H9 (cell line): Measurements from ENCODE around the gene ILDR1. TPM values are rescaled to one million over a fixed set of nuclear protein-coding genes. Genes with fewer than 3 reads are reported as not detected.

Source experiments
- DNase-seq: peaks from one replicate; pipeline ENCODE4 v3.0.0-alpha.2; 2017
- H2AFZ ChIP-seq: one replicate; pipeline ENCODE4 v1.6.1; 2013; ENCODE audit warnings: mild to moderate bottlenecking, low read length, control low read depth, moderate library complexity
- H2AK5ac ChIP-seq: 2 replicates; pipeline ENCODE4 v1.6.1; 2013; ENCODE audit warnings: low read length, control low read depth, mixed read lengths; ENCODE audit not compliant: insufficient read length
- H2BK120ac ChIP-seq: one replicate; pipeline ENCODE4 v1.6.1; 2013; ENCODE audit warnings: low read depth, mild to moderate bottlenecking, low read length, control low read depth, inconsistent platforms; ENCODE audit not compliant: poor library complexity, severe bottlenecking
- H2BK12ac ChIP-seq: 2 replicates; pipeline ENCODE4 v1.6.1; 2013; ENCODE audit warnings: low read length, control low read depth, mixed read lengths, low read depth; ENCODE audit not compliant: insufficient read length
- H2BK15ac ChIP-seq: 2 replicates; pipeline ENCODE4 v1.6.1; 2013; ENCODE audit warnings: low read depth, low read length, control low read depth
- H2BK20ac ChIP-seq: one replicate; pipeline ENCODE4 v1.6.1; 2013; ENCODE audit warnings: low read depth, mild to moderate bottlenecking, low read length, control low read depth, inconsistent platforms; ENCODE audit not compliant: poor library complexity, severe bottlenecking
- H2BK5ac ChIP-seq: 2 replicates; pipeline ENCODE4 v1.6.1; 2013; ENCODE audit warnings: low read length, control low read depth, mixed read lengths; ENCODE audit not compliant: insufficient read length
- H3K14ac ChIP-seq: 2 replicates; pipeline ENCODE4 v1.6.1; 2013; ENCODE audit warnings: low read length, control low read depth; ENCODE audit not compliant: insufficient read depth
- H3K18ac ChIP-seq: 2 replicates; pipeline ENCODE4 v1.6.1; 2013; ENCODE audit warnings: low read depth, mild to moderate bottlenecking, mixed read lengths, low read length, control low read depth; ENCODE audit not compliant: insufficient read length
- H3K23ac ChIP-seq: 2 replicates; pipeline ENCODE4 v1.6.1; 2013; ENCODE audit warnings: low read length, control low read depth, mixed read lengths, low read depth; ENCODE audit not compliant: insufficient read length
- H3K23me2 ChIP-seq: 2 replicates; pipeline ENCODE4 v1.6.1; 2013; ENCODE audit warnings: low read depth, mild to moderate bottlenecking, mixed read lengths, low read length, control low read depth; ENCODE audit not compliant: insufficient read length, poor library complexity, severe bottlenecking
- H3K27ac ChIP-seq: 2 replicates; pipeline ENCODE4 v1.5.1; 2013; ENCODE audit warnings: low read length, control low read depth, mixed read lengths, low read depth; ENCODE audit not compliant: insufficient read length
- H3K27me3 ChIP-seq: 2 replicates; pipeline ENCODE4 v1.6.1; 2013; ENCODE audit warnings: low read length, control low read depth, inconsistent platforms; ENCODE audit not compliant: insufficient read depth
- H3K4ac ChIP-seq: 2 replicates; pipeline ENCODE4 v1.6.1; 2013; ENCODE audit warnings: low read depth, mild to moderate bottlenecking, control low read depth, inconsistent platforms, low read length, moderate library complexity
- H3K4me1 ChIP-seq: 2 replicates; pipeline ENCODE4 v1.6.1; 2013; ENCODE audit warnings: low read length, control low read depth, inconsistent platforms; ENCODE audit not compliant: insufficient read depth
- H3K4me2 ChIP-seq: 2 replicates; pipeline ENCODE4 v1.6.1; 2013; ENCODE audit warnings: low read length, control low read depth, mixed read lengths; ENCODE audit not compliant: insufficient read length, insufficient read depth
- H3K56ac ChIP-seq: 2 replicates; pipeline ENCODE4 v1.6.1; 2013; ENCODE audit warnings: low read depth, mild to moderate bottlenecking, mixed read lengths, low read length, control low read depth; ENCODE audit not compliant: insufficient read length
- H3K79me1 ChIP-seq: 2 replicates; pipeline ENCODE4 v1.6.1; 2013; ENCODE audit warnings: low read depth, mild to moderate bottlenecking, moderate library complexity, low read length, control low read depth, inconsistent platforms; ENCODE audit not compliant: insufficient read depth, poor library complexity, severe bottlenecking
- H3K79me2 ChIP-seq: 2 replicates; pipeline ENCODE4 v1.6.1; 2013; ENCODE audit warnings: low read length, control low read depth, inconsistent platforms; ENCODE audit not compliant: insufficient read depth
- H3K9ac ChIP-seq: 2 replicates; pipeline ENCODE4 v1.6.1; 2013; ENCODE audit warnings: low read length, control low read depth, mixed read lengths; ENCODE audit not compliant: insufficient read length; ENCODE audit errors: extremely low read depth
- H3K9me3 ChIP-seq: one replicate; pipeline ENCODE4 v1.6.1; 2013; ENCODE audit warnings: low read depth, low read length, inconsistent platforms; ENCODE audit not compliant: control insufficient read depth
- H3T11ph ChIP-seq: one replicate; pipeline ENCODE4 v1.6.1; 2013; ENCODE audit warnings: mild to moderate bottlenecking, low read length, control low read depth, inconsistent platforms
- H4K20me1 ChIP-seq: one replicate; pipeline ENCODE4 v1.6.1; 2013; ENCODE audit not compliant: control insufficient read depth, insufficient read length, insufficient read depth
- H4K5ac ChIP-seq: 2 replicates; pipeline ENCODE4 v1.6.1; 2013; ENCODE audit warnings: low read depth, mild to moderate bottlenecking, mixed read lengths, low read length, control low read depth; ENCODE audit not compliant: insufficient read length
- H4K8ac ChIP-seq: replicated peaks from 2 replicates; pipeline ENCODE4 v1.6.1; 2013; ENCODE audit warnings: low read length, control low read depth, mixed read lengths, low read depth; ENCODE audit not compliant: insufficient read length
- H4K91ac ChIP-seq: 2 replicates; pipeline ENCODE4 v1.6.1; 2013; ENCODE audit warnings: low read depth, mild to moderate bottlenecking, moderate library complexity, mixed read lengths, low read length, control low read depth; ENCODE audit not compliant: insufficient read length
- H3K27ac Mint-ChIP-seq, 3 experiments: 2 replicates in 2 of 3; 3 replicates in 1 of 3; pipeline ENCODE4 v1.8.0; 2020 to 2021; ENCODE audit warnings: mixed read lengths in 3 of 3, mild to moderate bottlenecking in 1 of 3, moderate library complexity in 1 of 3
- H3K27me3 Mint-ChIP-seq: 2 replicates; pipeline ENCODE4 v1.8.0; 2021; ENCODE audit warnings: low read depth, mild to moderate bottlenecking, moderate library complexity, mixed read lengths
- H3K36me3 Mint-ChIP-seq, 3 experiments: 2 replicates in 2 of 3; 3 replicates in 1 of 3; pipeline ENCODE4 v1.8.0; 2020 to 2021; ENCODE audit warnings: low read depth in 3 of 3, mixed read lengths in 3 of 3; ENCODE audit not compliant: insufficient read depth in 1 of 3
- H3K4me1 Mint-ChIP-seq, 2 experiments: 2 replicates each; pipeline ENCODE4 v1.8.0; 2020; ENCODE audit warnings: mixed read lengths in 2 of 2
- H3K4me3 Mint-ChIP-seq, 2 experiments: 2 replicates in 1 of 2; 3 replicates in 1 of 2; pipeline ENCODE4 v1.8.0; 2020 to 2021; ENCODE audit warnings: mild to moderate bottlenecking in 2 of 2, mixed read lengths in 2 of 2, moderate library complexity in 1 of 2
- H3K9me3 Mint-ChIP-seq, 2 experiments: 2 replicates in 1 of 2; 3 replicates in 1 of 2; pipeline ENCODE4 v1.8.0; 2020; ENCODE audit warnings: mild to moderate bottlenecking in 2 of 2, mixed read lengths in 2 of 2, moderate library complexity in 1 of 2
- WGBS: extraction: QIAGEN DNeasy Blood & Tissue Kit; methylation state at CpG from one replicate; pipeline ENCODE4 v1.1.7; 2013; ENCODE audit warnings: missing lambda C conversion rate, low lambda C conversion rate, mixed read lengths; ENCODE audit not compliant: insufficient read length; ENCODE audit errors: extremely low coverage; 5-methylcytosine and 5-hydroxymethylcytosine counted together
- total RNA-seq: library from RNA; stranded (reverse); gene quantifications from 2 replicates; pipeline ENCODE4 v1.2.1, GENCODE V29; 2021
- TF ChIP-seq, protein P1 (sequence below): fragments of 200-600 bp; sonication (generic); conservative IDR thresholded peaks from 3 replicates; pipeline ENCODE4 v1.8.0; 2021; ENCODE audit warnings: antibody characterized with exemption, mild to moderate bottlenecking

Gene ILDR1
- total RNA-seq, 1 experiment from 2014 or later, result 0.68 TPM

DNA sequence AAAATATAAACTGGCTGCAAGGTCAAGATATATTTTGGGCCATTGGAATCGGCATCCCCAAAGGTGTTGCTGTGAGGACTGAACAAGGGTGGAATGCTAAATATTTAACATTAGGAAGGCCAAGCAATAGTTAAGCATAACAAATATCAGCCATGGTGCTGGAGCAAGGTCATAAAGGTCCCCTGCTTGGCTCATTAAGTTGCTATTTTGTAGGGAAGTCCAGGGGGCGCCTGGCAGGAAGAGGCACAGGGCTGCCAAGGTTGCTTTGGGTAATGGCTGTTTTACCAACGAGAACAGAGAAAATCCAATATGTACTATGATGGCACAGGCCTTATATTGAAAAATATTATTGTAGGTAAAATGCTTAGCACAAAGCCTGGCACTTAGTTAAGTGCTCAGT lies 65.7 kb downstream of the ILDR1 start:
- WGBS, result no CpG with 5 or more reads among the region's 3 CpGs
- H3K36me3 Mint-ChIP-seq, result peaks cover 0 to 20% (median 10%) of the 10 kb centered on the region in 3 experiments; a peak in 4 of 7 replicates
- Histone ChIP-seq H3K79me1 (no peaks in the 10 kb centered on the region), H3K23me2 (no peaks in the 10 kb centered on the region), H3K18ac (no peak overlapping the region), H3K4me2 (no peak overlapping the region), H2BK15ac (no peak overlapping the region), H3K27me3 (no peaks in the 10 kb centered on the region), H4K8ac (no peak overlapping the region), H3K27ac (no peak overlapping the region), H4K20me1 (no peaks in the 10 kb centered on the region), H2BK5ac (no peak overlapping the region), H4K5ac (no peak overlapping the region), H2AK5ac (no peak overlapping the region), H4K91ac (no peak overlapping the region), H2BK12ac (no peak overlapping the region), H2AFZ (no peak overlapping the region), H3K9me3 (no peaks in the 10 kb centered on the region), H3K79me2 (no peaks in the 10 kb centered on the region), H3K56ac (no peak overlapping the region), H3K14ac (no peak overlapping the region), H3T11ph (no peak overlapping the region), H3K4ac (no peak overlapping the region), H3K23ac (no peak overlapping the region), H2BK120ac (no peak overlapping the region), H3K9ac (no peak overlapping the region), H3K4me1 (no peaks in the 10 kb centered on the region; the same call in 1 of the 2 replicates), H2BK20ac (no peak overlapping the region)
- H3K4me3 Mint-ChIP-seq, result no peak overlapping the region; a peak in 1 of 5 replicates
- peaks cover 0 to 12% of the 10 kb centered on the region in 2 experiments; a peak in 3 of 5 replicates for H3K9me3 Mint-ChIP-seq
- H3K27me3 Mint-ChIP-seq, result no peaks in the 10 kb centered on the region
- H3K4me1 Mint-ChIP-seq, result peaks cover 21 to 24% of the 10 kb centered on the region in 2 experiments
- H3K27ac Mint-ChIP-seq, result peak overlapping the region in 1 of 3 experiments; percentile 40; a peak in 1 of 7 replicates
- TF ChIP-seq, protein P1, sequence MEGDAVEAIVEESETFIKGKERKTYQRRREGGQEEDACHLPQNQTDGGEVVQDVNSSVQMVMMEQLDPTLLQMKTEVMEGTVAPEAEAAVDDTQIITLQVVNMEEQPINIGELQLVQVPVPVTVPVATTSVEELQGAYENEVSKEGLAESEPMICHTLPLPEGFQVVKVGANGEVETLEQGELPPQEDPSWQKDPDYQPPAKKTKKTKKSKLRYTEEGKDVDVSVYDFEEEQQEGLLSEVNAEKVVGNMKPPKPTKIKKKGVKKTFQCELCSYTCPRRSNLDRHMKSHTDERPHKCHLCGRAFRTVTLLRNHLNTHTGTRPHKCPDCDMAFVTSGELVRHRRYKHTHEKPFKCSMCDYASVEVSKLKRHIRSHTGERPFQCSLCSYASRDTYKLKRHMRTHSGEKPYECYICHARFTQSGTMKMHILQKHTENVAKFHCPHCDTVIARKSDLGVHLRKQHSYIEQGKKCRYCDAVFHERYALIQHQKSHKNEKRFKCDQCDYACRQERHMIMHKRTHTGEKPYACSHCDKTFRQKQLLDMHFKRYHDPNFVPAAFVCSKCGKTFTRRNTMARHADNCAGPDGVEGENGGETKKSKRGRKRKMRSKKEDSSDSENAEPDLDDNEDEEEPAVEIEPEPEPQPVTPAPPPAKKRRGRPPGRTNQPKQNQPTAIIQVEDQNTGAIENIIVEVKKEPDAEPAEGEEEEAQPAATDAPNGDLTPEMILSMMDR, result peak; percentile 38; the same call in 2 of the 3 replicates
- DNase-seq, result no peak
